Activated T-cell treated with anti-CD3 and anti-CD28 coated beads, Interleukin-2, amount 50 U/mL, for 24 hours (primary cell): Measurements from ENCODE around the gene OR2G3.

Source experiments
- DNase-seq: peaks from one replicate; pipeline ENCODE4 v3.0.0-alpha.2; 2020
- H3K27ac Mint-ChIP-seq: 2 replicates; pipeline ENCODE4 v1.8.0; 2020; ENCODE audit warnings: mild to moderate bottlenecking, mixed read lengths
- H3K27me3 Mint-ChIP-seq: 2 replicates; pipeline ENCODE4 v1.8.0; 2020; ENCODE audit warnings: mixed read lengths
- H3K36me3 Mint-ChIP-seq: 2 replicates; pipeline ENCODE4 v1.8.0; 2020; ENCODE audit warnings: low read depth, mixed read lengths
- H3K4me1 Mint-ChIP-seq: 2 replicates; pipeline ENCODE4 v1.8.0; 2020; ENCODE audit warnings: low read depth, mixed read lengths
- H3K4me3 Mint-ChIP-seq: 2 replicates; pipeline ENCODE4 v1.8.0; 2020; ENCODE audit warnings: mild to moderate bottlenecking, moderate library complexity, mixed read lengths
- H3K9me3 Mint-ChIP-seq: 2 replicates; pipeline ENCODE4 v1.8.0; 2020; ENCODE audit warnings: mixed read lengths

The OR2G3 gene

DNA sequence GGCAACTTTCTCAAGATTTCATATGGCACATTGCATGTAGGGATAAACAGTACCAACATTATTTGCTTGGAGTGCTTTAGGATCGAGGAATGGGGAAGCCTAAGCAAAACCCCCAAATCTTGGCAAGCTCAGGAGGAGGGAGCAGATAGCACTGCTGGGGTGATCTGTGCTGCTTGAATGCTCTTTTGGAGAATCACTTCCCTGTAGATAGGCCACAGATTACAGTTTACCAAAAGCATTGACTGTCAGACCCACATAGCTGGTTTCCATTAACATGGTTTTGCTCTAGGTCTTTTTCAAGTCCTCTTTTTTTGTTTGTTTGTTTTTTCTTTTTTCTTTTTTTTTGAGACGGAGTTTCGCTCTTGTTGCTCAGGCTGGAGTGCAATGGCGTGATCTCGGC lies 37.4 kb downstream of the OR2G3 start:
- Mint-ChIP-seq H3K27ac (no peak overlapping the region), H3K36me3 (no peaks in the 10 kb centered on the region)

DNA sequence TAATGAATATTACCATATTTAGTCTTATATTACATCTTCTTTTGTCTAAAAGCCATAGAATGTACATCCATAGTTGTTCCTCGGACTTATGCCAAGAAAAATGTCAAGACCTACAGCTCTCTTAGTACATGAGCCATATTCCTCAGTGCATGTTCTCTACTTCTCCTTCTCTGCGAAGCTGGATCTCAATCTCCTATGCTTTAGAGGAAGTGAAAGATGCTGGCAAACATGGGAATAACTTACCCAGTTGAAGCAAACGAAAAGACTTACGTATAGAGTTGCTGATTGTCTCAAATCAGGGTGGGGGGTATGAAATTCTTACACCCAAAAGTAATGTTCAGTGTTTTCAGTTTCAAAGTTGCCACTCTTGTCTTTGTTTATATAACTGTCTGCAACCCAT lies 41.5 kb downstream of the OR2G3 start:
- H3K4me3 Mint-ChIP-seq, result no peak overlapping the region

More for the DNA sequence above, 37.4 kb downstream of the OR2G3 start:
- no peak overlapping the region for H3K4me3 Mint-ChIP-seq
- no peak for DNase-seq
- no peaks in the 10 kb centered on the region for H3K9me3 Mint-ChIP-seq
- peaks cover 4% of the 10 kb centered on the region for H3K4me1 Mint-ChIP-seq
- peaks cover 29% of the 10 kb centered on the region for H3K27me3 Mint-ChIP-seq

DNA sequence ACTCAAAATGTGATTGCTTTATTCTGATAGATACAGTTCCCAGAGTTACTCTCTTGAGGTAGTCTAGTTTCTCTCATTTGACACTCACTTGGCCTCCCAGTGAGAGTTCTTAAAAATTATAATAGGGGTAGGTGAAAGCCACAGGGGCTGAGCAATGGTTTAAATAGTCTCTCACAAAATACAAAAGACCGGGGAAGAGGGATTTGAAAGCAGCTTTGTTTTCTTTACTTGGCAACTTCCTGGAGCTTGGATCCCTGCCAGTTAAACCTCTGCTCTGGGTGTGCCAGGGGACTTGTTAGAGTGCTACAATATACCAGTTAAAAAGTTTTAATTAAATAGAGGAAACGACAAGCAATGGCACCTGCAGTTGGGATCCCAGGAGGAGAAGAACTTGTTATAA lies 42.5 kb downstream of the OR2G3 start:
- Mint-ChIP-seq H3K4me3 (no peak overlapping the region), H3K4me1 (no peaks in the 10 kb centered on the region), H3K27me3 (peaks cover 2% of the 10 kb centered on the region), H3K36me3 (no peaks in the 10 kb centered on the region), H3K27ac (no peak overlapping the region), H3K9me3 (no peaks in the 10 kb centered on the region)
- DNase-seq, result no peak

More for the DNA sequence above, 41.5 kb downstream of the OR2G3 start:
- Mint-ChIP-seq H3K9me3 (no peaks in the 10 kb centered on the region), H3K36me3 (no peaks in the 10 kb centered on the region), H3K27me3 (peaks cover 2% of the 10 kb centered on the region), H3K4me1 (no peaks in the 10 kb centered on the region), H3K27ac (no peak overlapping the region)
- no peak for DNase-seq

DNA sequence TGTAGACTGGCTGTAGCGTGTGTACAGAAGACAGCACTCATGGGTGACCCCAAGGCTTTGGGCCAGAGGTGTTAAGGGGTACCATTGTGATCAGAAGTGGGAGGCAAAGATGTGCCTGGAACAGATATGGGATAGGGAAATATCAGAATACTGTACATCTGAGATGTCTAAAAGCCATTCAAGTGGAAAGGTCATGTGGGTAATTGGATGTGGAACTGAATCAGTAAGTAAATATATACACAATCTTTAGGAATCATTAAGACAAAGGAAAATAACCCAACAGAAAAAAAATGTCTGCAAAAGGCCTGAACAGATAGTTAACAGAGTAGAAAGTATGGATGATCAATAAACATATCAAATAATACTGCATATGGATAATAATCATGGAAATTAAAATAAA lies 47.7 kb downstream of the OR2G3 start:
- no peaks in the 10 kb centered on the region for H3K4me1 Mint-ChIP-seq
- H3K27ac Mint-ChIP-seq, result no peak overlapping the region
- H3K9me3 Mint-ChIP-seq, result no peaks in the 10 kb centered on the region
- no peaks in the 10 kb centered on the region for H3K36me3 Mint-ChIP-seq
- H3K4me3 Mint-ChIP-seq, result no peak overlapping the region
- DNase-seq, result no peak
- peaks cover 2% of the 10 kb centered on the region for H3K27me3 Mint-ChIP-seq
